Left renal pelvis (tissue), 4 donors: ENCODE results near the gene PACRG. TPM values are rescaled to one million over a fixed set of nuclear protein-coding genes. Genes with fewer than 3 reads are reported as not detected.
"Not testable (repeated sequence)": the region's sequence is repeated elsewhere in the genome, so short reads cannot be mapped to it uniquely, and the experiment has no call there.

Experiments
- DNase-seq, 4 donors: peaks; one replicate each; pipeline ENCODE4 v3.0.0-alpha.2; 2013; ENCODE audit warnings: low read depth in 4 of 4, low spot score in 3 of 4
- polyA plus RNA-seq, 4 donors: library from polyadenylated mRNA; unstranded; fragments of 120-200 nt; gene quantifications; one replicate each; pipeline ENCODE4 v1.2.1, GENCODE V29; 2013; ENCODE audit not compliant: insufficient read length in 4 of 4

PACRG gene
- polyA plus RNA-seq = 10 to 100 TPM in 3 of 4 donors, 1 to 10 TPM in 1; 5.3 to 22.3 (median 14.2) TPM

- DNase-seq = peak; percentile 97 to 99 (median 98)
These were observed at the start of gene PACRG, which contains the start of gene PRKN for GRCh38 chr6:162727322-162728182. PACRG (plus strand) TSS chr6:162727974. PRKN (minus strand) TSS chr6:162727766.

GRCh38 chr6:162678896-162679295 is 48.9 kb upstream of the PACRG start:
- DNase-seq = not testable (repeated sequence)

- DNase-seq = no peak
These were observed 48.1 kb upstream of the PACRG start for GRCh38 chr6:162679681-162680080.

DNA sequence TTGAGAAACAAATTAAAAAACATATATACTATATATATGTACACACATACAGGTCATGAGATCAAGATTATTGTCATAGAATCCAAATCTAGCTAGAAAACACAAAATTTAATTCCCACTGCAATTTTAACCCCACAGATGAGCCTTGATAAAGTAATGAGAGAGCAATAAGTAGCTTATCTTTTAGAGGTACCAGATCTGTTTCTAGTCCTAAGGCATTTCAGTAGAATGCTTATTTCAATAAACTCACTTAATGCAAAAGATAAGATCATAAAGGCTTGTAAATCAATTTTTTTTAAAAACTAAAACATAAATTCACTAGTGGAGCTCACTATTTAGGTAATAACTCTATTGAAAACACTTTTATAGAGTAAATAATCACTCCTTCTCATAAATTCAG is 47.4 kb upstream of the PACRG start:
- no peak for DNase-seq

DNA sequence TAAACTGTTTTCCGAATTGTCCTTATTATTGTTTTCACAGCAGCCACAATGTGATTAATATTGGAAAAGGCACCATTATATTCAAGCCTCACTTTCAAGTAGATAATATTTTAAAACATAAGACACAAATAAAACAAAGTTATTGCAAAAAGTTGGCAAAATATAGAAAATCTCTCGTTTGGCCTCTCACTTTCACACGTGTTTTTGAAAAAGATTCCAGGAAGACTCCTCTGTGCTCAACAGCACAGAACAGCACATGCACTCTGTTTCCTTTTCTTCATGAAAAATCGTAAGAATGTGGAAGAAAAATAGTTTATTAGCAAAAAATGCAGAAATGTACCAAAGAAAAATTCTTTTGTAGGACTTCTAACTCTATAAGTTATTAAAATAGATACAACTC is 46.9 kb upstream of the PACRG start:
- no peak for DNase-seq

- no peak for DNase-seq
These were observed 46.3 kb upstream of the PACRG start for GRCh38 chr6:162681447-162681846.

DNA sequence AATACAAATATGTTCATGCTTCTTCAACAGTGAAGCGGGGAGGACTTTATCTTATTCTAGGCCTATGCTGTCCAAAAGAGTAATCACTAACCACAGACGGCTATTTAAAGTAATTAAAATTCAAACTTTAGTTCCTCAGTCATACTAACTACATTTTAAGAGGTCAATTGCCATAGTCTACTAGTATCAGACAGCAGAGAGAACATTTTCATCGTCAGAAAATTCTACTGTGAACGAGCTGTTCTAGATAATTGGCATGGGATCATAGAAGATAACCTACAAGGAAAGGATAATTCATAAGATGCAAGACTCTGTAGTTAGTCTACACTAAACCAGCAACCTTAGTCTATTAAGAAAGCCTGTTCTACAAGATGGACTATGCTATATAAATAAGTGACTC is 44.6 kb upstream of the PACRG start:
- DNase-seq = no peak

GRCh38 chr6:162684052-162684451 is 43.7 kb upstream of the PACRG start:
- DNase-seq = no peak

- no peak for DNase-seq
These were observed 42.8 kb upstream of the PACRG start for GRCh38 chr6:162684961-162685360.

DNA sequence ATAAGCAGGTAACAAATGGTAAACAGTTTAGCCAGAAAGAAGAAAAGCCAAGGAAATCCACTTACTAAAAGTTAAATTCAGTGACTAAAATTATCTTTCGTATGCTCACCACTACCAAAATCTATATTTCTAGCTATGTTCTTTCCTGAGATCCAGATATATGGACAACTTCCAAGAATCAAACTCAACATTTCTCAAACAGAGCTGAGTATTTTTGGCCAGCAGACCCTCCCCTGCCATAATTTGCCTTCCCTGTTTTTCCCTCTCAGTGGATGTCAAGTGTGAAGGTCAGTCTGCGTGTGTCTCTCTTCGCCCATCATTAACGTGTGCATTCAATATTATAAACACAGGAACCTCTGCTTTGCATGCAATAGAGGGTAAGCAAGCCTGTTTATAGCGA is 42.2 kb upstream of the PACRG start:
- no peak for DNase-seq

DNA sequence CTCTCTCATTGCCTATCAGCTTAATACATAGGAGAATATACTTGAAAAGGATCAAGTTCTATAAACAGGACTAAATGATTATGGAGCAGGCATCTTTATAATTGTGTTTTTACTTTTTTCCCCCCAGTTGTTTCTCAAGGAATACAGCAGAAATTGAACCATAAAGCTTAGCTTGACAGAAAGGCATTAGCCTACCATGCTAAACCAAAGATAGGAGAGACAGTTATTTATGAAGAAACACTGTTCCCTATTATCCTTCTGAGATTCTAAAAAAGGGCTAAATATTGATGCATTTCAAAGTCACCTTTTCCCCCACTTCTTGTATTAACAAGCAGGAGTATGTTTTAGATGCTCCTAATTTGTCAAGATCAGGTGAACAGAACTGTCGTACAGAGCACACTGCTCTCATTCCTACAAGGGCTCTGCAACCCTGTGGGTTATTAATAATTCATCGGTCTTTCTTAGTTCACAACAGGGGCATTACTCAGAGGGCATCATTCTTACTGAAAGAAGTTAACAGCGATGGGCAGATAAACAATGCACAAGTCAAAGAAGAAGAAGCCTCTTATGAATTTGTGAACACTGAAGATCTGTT is 38.9 kb upstream of the PACRG start:
- DNase-seq = no peak

DNA sequence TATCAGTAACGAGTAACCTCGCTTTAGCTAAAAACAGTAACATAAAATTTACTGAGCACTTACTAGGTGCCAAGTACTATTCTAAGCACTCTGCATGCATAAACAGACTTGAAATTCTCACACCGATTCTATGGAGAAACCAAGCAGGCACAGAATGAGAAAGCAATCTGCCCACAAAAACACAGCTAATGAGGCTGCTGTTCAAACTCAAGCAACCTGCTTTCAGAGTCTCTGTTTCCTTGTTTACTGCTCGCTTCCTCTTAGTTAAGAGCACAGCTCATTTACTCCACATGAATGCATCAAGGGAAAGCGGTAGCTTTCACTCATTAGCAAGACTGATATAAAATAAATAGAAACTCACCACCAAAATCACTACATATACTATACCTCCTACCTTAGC is 37.6 kb upstream of the PACRG start:
- DNase-seq = no peak

- DNase-seq = no peak
These were observed 29.8 kb upstream of the PACRG start for GRCh38 chr6:162697872-162698403.

DNA sequence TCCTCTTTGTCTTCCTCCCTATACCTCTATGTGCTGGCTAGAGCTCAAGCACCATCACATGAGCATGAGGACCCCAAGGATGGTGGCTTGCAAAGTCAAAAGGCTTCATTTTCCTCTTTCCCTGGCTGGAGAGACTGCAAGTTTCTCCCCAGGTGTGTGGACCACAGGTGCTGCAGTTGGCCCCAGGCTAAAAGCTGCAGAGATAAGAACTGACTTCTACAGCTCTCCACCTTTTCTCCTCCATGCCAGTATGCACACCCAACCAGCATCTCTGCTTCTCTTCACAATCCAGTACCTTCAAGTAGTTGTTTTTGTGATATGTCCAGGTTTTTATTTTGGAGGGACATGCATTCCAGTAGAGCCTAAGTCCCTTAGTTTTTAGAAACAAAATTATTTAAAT is 29.3 kb upstream of the PACRG start:
- no peak for DNase-seq

GRCh38 chr6:162699961-162700360 is 27.8 kb upstream of the PACRG start:
- no peak for DNase-seq

DNA sequence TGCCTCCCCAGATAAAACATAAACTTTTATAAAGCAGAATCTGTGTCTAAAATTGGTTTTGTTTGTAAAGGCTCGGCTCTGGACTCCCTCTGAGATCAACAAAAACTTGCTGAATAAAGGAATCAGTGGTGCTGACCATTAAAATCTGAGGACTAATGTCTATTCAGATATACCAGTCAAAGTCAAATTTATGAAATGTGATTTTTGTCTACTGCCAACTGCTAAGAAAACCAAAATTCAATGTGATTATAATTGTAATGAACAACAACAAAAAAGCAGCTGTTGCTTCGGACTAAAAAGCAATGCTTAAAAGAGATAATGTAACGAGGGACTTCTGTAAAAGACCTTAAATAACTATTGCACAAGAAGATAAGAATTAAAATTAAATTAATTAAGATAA is 26.8 kb upstream of the PACRG start:
- DNase-seq = no peak

DNA sequence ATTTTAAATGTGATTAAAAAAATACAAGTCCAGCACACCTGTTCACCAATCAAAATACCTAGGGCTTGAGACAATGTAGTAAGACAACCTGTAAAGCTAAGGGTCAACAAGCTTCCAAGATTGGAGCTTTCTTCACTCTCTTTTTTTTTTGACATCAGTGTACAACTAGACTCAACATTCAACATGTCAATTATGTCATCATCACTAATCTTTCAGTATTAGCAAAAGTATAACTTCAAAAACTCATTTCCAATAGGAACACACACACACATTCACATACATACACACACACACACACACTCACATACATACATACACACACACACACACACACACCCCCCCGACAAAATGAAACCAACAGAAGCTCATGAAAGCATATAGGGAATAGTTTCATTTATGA is 26.2 kb upstream of the PACRG start:
- no peak for DNase-seq

DNA sequence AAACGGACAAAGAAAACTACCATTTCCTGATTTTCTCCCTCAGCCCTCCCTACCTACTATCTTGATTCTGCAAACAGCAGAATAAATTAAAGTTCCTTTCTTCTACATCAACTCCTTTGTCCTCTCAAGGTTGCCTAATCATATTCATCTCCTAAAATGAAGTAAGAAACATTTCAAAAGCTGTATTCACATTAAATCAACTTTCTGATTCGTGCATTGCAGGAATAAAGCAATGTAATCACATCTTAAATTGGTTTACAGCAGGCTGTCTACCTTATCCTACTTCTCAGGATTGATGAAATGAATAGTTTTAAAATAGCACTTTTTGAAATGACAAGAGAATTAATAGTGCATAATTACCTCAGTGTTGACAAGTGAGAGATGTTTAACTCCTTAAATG is 25.3 kb upstream of the PACRG start:
- no peak for DNase-seq

DNA sequence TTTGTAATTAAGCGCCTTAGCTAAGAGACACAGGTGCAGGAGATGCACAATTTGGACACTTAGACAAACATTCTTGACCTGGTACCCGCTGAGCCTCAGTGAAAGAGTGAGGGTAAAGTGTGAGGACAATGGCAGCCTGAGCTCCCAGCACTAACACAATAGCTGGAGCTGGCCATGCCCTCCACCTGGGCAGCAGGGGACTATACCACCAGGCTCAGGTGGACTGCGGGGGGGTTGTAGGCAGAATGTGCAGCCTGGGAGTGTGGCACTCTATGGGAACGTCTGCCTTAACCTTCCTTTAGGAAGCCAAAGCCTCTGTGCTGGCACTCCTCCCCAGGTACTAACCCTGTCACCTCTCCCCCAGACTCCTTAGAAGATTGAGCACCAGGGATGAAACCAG is 23.8 kb upstream of the PACRG start:
- no peak for DNase-seq

- DNase-seq = no peak
These were observed 22.0 kb upstream of the PACRG start for GRCh38 chr6:162705736-162706135.

DNA sequence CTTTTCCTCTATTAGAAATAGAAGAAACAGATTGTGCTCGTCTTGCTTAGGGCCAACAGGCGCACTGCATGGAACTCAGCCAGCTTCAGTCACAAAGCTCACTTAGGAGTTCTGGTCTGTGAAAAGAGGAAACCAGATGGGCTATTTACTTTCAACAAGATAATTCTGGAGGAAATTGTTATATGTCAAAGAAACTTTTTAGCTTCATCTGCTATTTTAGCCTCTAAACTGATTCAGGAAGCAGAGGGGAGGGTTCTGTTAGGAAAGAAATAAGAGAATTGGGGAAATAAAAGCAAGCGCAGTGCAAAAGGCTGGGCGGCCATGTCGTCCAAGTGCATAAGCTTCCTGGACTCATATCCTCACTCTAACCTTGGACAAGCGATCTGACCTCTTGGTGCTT is 21.5 kb upstream of the PACRG start:
- DNase-seq = no peak

GRCh38 chr6:162708971-162709370 is 18.8 kb upstream of the PACRG start:
- DNase-seq = no peak
